ENCODE results near the gene POMGNT2.

Gene POMGNT2

DNA sequence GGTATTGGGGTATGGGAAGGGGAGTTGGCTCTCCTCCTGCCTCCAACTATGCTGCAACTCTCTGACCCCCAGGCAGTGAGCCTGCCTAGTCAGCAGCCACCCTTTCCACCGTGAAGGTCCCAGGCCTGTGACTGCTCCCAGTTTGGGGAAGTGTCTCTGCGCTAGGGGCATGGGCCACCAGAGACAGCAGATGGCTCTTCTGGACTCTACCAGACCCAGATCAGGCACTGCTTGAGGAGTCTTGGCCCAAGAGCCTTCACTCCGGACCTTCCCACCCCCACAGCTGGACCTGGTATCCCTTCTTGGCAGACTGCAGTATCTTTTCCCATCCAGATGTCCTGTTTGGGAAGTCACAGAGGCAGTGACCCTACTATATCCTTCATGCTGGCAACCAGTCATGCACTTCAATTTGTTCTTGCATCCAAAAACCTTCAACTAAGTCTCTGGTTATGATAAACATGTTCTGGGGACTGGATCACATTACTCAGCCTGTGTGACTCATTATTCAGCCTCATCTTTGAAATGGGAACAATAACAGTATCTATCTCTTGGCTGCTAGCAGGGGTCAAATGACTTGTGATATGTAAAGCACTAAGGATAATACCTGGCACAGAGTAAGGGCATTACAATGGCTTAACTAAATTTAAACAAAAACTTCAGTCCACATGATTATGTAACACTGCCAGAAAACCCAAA, 62.7 kb downstream of the POMGNT2 start:
- DNase-seq, result no peak

DNA sequence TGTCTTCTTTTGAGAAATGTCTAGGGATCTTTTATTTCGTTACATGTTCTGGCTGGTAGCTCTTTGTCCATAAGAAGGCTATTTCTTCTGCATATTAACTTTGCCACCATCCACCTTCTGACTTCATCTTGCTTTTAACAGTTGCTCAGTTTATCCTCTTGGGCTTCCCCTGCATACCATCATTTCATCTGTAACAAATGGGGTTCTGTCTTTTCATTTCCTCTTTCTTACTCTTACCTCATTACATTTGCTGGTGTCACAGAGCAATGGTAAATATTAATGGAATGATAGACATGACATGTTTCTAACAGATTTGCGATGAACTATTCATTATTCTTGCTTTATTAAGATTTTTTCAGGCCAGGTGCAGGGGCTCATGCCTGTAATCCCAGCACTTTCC, 64.4 kb downstream of the POMGNT2 start:
- DNase-seq, result no peak

DNA sequence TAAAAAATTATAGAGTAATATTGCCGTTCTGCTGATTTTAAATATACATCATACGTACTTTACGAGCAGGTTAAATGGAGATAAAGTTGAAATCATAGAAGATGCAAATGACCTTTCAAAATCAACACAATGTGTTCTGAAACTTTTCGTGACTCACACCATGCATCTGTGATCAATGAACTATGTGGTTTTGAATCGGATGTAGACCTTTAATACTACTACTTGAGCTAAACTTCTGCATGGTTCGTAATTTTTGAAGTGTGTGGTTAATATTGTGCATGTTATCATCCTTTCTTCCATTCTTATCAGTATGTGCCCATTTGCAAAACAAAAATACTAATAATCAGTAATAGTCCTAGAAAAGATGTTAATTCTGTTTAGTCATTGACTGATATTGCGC, 67.9 kb downstream of the POMGNT2 start:
- no peak for DNase-seq

DNA sequence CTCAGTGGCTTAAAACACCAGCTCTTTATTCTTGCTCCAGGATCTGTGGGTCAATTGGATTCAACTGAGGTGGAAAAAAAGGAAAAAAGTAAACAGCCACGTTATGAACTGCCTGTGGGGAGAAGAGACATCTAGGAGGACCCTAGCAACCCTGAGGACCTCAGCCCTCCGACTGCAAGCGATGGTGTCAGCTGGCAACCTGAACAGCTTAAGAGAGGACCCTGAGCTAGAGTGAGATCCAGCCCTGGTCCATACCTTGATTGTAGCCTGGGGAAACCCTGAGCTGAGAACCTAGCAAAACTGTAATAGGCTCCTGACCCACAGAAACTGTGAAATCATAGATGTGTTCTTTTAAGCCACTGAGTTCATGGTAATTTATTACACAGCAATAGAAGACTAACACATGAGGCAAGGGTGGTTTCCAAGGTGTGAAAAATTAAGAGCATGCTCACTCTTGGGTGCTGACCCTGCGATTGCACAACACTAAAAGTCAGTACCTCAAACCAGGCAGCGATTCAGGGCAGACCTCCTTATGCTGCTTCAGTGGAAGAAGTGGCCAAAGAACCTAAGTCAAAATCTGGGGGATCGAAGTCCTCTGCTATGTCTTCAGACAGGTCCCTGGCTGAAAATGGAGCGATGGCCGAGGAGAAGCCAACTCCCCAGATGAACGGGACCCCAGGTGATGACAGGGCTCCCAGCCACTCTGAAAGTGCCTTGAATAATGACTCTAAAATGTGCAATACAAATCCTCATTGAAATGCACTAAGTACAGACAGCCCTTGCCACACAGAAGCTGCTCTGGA, 69.1 kb downstream of the POMGNT2 start:
- no peak for DNase-seq

DNA sequence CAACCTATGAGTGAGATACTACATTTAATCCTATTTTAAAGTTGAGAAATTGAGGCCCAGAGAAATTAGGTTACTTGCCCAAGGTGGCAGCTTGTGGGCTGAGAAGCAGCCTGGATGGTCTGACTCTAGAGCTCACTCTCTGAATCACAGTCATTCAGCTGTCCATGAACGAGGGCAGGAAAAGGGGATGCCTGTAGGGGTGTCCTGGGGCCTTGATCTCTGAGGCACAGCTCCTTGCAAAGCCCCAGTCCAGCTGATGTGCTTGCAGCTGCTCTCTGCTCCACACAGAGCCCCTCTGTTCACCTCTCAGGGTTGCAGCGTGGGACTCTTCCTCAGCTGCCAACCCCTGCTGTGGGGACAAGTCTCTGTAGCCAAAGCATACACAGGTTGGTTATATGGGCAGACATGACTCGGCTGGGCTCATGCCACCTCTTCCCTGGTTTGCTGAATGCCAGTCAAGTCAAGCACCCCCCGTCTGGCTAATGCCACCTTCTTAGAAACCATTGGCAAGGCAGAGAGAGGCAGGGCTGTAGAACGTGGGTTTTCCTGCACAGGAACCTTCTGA, 70.0 kb downstream of the POMGNT2 start:
- DNase-seq, result no peak

DNA sequence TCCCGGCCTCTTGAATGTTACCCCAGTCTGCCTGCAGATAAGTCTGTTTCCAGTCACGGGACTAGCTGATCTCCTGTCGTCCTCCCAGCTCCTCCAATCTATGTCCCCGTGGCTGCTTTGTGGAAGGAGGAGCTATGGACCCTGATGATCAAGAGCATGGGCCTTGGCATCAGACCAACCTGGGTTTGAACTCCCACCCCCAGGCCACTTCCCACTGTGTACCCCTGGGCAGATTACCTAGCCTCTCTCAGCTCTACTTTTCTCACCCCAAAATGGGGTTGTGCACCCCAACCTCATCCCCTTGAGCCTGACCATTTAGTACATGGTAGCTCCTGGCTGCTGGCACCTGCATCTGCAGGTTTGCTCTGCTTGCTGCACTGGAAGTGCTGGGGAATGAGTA, 71.0 kb downstream of the POMGNT2 start:
- no peak for DNase-seq

DNA sequence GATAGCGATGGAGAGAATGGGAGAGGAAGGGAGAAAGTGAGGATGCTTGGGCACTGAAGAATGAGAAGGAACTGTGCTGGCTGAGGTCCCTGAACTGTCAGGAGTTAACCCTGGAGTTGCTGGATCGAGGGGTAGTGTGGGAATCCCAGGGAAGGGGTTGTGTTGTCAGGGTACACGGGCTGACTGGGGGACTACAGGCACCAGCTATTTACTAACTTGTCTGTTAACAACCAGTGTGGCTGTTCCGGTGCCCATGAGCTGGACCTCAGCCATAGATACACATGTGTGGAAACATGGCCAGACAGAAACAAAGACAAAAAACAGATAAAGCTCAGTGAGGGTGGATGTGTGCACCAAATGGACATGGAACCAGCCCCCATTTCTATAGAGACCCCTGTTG, 71.7 kb downstream of the POMGNT2 start:
- no peak for DNase-seq

DNA sequence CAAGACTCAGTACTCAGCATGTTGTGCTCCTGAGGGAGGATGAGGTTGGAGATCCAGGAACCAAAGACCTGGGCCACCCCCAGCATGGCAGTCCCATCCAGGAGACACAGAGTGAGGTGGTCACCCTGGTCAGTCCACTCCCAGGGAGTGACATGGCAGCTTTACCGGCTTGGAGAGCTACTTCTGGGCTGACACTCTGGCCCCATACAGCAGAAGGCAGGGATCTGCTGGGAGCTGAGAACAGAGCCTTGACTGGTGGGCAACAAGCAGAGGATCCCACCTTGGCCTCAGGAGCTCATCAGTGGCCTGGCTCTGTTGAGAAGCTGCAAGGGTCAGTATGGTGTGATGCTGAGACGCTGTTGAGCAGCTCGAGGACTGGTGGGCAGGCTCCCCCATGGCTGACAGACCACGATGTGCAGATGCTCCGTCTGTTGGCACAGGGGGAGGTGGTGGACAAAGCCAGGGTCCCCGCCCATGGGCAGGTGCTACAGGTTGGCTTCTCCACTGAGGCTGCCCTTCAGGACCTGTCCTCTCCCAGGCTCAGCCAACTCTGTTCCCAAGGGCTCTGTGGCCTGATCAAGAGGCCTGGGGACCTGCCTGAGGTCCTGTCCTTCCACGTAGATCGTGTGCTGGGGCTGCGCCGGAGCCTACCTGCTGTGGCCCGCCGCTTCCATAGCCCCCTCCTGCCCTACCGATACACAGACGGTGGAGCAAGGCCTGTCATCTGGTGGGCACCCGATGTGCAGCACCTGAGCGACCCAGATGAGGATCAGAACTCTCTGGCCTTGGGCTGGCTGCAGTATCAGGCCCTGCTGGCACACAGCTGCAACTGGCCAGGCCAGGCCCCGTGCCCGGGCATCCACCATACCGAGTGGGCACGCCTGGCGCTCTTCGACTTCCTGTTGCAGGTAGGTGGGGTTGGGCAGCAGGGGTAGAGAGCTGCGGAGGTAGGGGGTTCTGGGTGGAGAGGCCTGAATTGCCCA, 72.9 kb downstream of the POMGNT2 start:
- no peak for DNase-seq

DNA sequence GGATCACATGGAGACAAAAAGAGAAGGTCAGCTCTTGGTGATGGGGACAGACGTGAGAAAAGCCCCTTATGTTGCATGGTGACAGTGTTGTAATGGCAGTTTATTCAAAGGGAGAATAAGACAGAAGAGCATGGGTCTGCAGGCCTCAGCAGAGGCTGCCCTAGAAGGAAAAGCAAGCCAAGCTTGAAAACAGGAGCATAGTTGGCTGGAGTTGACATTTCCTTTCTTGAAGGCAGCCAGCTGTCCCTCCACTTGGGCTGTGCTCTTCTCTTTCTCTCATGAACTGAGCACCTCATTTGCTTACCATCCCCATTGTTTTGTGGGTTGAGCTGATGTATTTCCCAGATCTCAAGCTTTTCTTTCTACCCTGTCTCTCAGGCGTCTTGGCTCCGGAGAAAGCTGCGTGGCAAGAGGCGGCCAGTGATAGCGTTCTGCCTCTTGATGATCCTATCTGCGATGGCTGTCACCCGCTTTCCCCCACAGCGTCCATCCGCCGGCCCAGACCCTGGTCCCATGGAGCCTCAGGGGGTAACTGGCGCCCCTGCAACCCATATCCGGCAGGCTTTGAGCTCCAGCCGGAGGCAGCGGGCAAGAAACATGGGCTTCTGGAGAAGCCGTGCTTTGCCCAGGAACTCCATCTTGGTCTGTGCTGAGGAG, 73.9 kb downstream of the POMGNT2 start:
- no peak for DNase-seq

DNA sequence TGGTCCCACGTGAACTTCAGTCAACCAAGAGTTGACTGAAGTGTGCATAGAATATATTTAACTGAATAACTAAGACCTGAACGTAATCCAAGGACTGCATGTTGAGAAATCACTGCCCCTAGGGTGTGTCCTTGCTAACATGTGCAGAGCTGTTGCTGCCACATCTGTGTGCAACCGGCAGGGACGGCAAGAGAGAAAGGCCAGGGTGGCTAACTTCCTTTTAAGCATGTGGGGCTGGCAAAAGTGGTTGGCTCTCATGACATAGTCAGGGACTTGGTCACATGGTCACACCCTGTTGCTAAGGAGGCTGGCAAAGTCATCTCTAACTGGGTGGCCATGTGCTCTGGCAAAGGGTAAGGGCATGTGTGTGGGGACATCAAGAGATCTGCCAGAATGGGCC, 74.4 kb downstream of the POMGNT2 start:
- no peak for DNase-seq

DNA sequence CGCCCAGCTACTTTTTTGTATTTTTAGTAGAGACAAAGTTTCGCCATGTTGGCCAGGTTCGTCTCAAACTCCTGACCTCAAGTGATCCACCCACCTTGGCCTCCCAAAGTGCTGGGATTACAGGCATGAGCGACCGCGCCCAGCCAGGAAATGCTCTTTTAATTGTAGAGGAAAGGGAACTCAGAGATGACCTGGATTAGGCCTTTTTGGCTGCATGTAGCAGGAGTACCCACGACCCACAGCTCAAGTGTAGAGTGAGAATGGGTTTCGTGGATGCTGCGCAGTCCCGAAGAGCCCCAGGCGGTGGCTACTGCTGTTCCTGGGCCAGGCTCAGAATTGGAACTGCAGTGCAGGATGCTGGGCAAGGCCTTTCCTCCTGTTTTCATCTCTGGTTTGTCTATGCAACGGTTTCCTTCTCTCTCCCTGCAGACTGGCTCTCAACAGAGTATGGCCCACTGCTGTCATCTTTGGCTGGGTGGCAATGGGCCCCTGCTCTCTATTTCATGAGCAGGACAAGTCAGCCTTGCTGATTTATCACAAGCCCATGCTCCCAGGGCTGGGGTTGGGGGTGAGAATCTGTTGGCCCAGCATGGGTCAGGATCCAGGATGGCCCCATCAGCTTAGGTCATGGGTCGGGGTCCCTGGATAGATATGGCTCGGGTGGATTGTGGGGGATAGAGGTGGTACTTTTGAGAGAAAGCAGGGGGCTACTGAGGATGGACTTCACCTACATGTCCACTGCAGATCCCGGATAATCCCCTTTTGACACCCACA, 75.5 kb downstream of the POMGNT2 start:
- no peak for DNase-seq
